HCT116 (cell line): ENCODE data around the gene CRX. TPM values are rescaled to one million over a fixed set of nuclear protein-coding genes. Genes with fewer than 3 reads are reported as not detected.

Experiments used
- ATAC-seq: fragments of 200-7000 bp; cut with Tn5 transposase; 2 replicates; pipeline ENCODE4 v1.9.1; 2020; ENCODE audit warnings: mild to moderate bottlenecking, moderate library complexity
- BruUV-seq: library from RNA; stranded (reverse); fragments of 400-500 nt; replicated peaks from 2 replicates; lab custom pipeline; 2021; lab: Mats Ljungman, UMichigan
- CTCF ChIA-PET: fragments of 300-600 bp; sonication (Branson Sonifier 250); formaldehyde crosslinking; loops from one replicate; lab custom pipeline; 2021; ENCODE audit warnings: antibody characterized with exemption; lab: Charles Lee
- POLR2A ChIA-PET: fragments of 300-600, 350-600 bp; sonication (Branson Sonifier 250); formaldehyde crosslinking; loops from one replicate; lab custom pipeline; 2021; ENCODE audit warnings: antibody characterized with exemption; lab: Charles Lee
- RAD21 ChIA-PET, 2 experiments: fragments of 300-600 bp; sonication (Branson Sonifier 250); formaldehyde crosslinking; loops; one replicate each; lab custom pipeline; 2023; ENCODE audit warnings: low total read pairs in 2 of 2; ENCODE audit not compliant: uncharacterized antibody in 2 of 2, unreplicated experiment in 2 of 2, low non-redundant PET in 1 of 2; lab: Charles Lee
- DNase-seq: peaks from one replicate; pipeline ENCODE4 v3.0.0-alpha.2; 2010; ENCODE audit warnings: low read depth, low spot score
- H2AFZ ChIP-seq: fragments of 200-600 bp; shearing (Covaris generic), sonication (generic); 2 replicates; pipeline ENCODE4 v1.6.1; 2017; ENCODE audit warnings: low read depth, mixed run types, mixed read lengths, antibody characterized with exemption, low read length; ENCODE audit not compliant: poor library complexity, severe bottlenecking
- H3K27ac ChIP-seq: 2 replicates; pipeline ENCODE4 v1.5.1; 2012; ENCODE audit warnings: low read depth, low read length
- H3K27me3 ChIP-seq: fragments of 200-600 bp; sonication (generic); 2 replicates; pipeline ENCODE4 v1.6.1; 2016; ENCODE audit warnings: mixed run types, low read length, mixed read lengths; ENCODE audit not compliant: insufficient read depth
- H3K36me3 ChIP-seq, 2 experiments: fragments of 200-500 bp in 1 of 2; fragments of 200-600 bp in 1 of 2; sonication (Bioruptor generic) in 1 of 2; sonication (generic) in 1 of 2; 2 replicates each; pipeline versions ENCODE4 v1.5.1 to v1.6.1; 2014 to 2016; ENCODE audit warnings: low read length in 2 of 2, inconsistent platforms in 1 of 2, mixed read lengths in 1 of 2, mixed run types in 1 of 2; ENCODE audit not compliant: insufficient read depth in 2 of 2, control insufficient read depth in 1 of 2
- H3K4me1 ChIP-seq, 2 experiments: fragments of 200-600 bp in 1 of 2; sonication (generic) in 1 of 2; 2 replicates each; pipeline versions ENCODE4 v1.5.1 to v1.6.1; 2012 to 2017; ENCODE audit warnings: low read length in 2 of 2, inconsistent platforms in 1 of 2, mild to moderate bottlenecking in 1 of 2, mixed read lengths in 1 of 2, mixed run types in 1 of 2, moderate library complexity in 1 of 2; ENCODE audit not compliant: insufficient read depth in 2 of 2, control insufficient read depth in 1 of 2
- H3K4me2 ChIP-seq: fragments of 200-600 bp; sonication (generic); 2 replicates; pipeline ENCODE4 v1.6.1; 2017; ENCODE audit warnings: mixed run types, low read length, mixed read lengths
- H3K4me3 ChIP-seq, 2 experiments: fragments of 200-600 bp in 1 of 2; sonication (generic) in 1 of 2; replicated peaks in 1 of 2; 2 replicates each; pipeline ENCODE4 v1.5.1; 2011 to 2016; ENCODE audit warnings: low read length in 2 of 2, control low read depth in 1 of 2, low read depth in 1 of 2, mild to moderate bottlenecking in 1 of 2, mixed read lengths in 1 of 2, mixed run types in 1 of 2
- H3K79me2 ChIP-seq: fragments of 200-600 bp; sonication (generic); 2 replicates; pipeline ENCODE4 v1.6.1; 2017; ENCODE audit warnings: mild to moderate bottlenecking, mixed run types, low read length, moderate library complexity, mixed read lengths; ENCODE audit not compliant: insufficient read depth
- H3K9ac ChIP-seq: fragments of 200-600 bp; sonication (generic); 2 replicates; pipeline ENCODE4 v1.6.1; 2016; ENCODE audit warnings: low read length, mixed read lengths
- H3K9me2 ChIP-seq: fragments of 200-600 bp; sonication (generic), shearing (Covaris generic); 2 replicates; pipeline ENCODE4 v1.6.1; 2017; ENCODE audit warnings: mixed run types, mild to moderate bottlenecking, moderate library complexity; ENCODE audit not compliant: insufficient read depth
- H3K9me3 ChIP-seq, 2 experiments: fragments of 200-500 bp in 1 of 2; fragments of 200-600 bp in 1 of 2; sonication (Bioruptor generic) in 1 of 2; sonication (generic) in 1 of 2; 2 replicates each; pipeline ENCODE4 v1.6.1; 2014 to 2017; ENCODE audit warnings: low read length in 2 of 2, mixed read lengths in 2 of 2, inconsistent platforms in 1 of 2, low read depth in 1 of 2, mild to moderate bottlenecking in 1 of 2, mixed run types in 1 of 2, moderate library complexity in 1 of 2; ENCODE audit not compliant: control insufficient read depth in 1 of 2, insufficient read depth in 1 of 2
- H4K20me1 ChIP-seq: fragments of 200-600 bp; sonication (generic), shearing (Covaris generic); 2 replicates; pipeline ENCODE4 v1.6.1; 2017; ENCODE audit warnings: mixed run types, mild to moderate bottlenecking, moderate library complexity; ENCODE audit not compliant: insufficient read depth
- ATF3 ChIP-seq: IDR thresholded peaks from 2 replicates; pipeline ENCODE4 v1.6.1; 2012
- CBX3 ChIP-seq: IDR thresholded peaks from 2 replicates; pipeline ENCODE4 v1.6.1; 2012; ENCODE audit warnings: low read depth
- CEBPB ChIP-seq: IDR thresholded peaks from 2 replicates; pipeline ENCODE4 v1.6.1; 2012; ENCODE audit warnings: low read depth
- CTCF ChIP-seq, 3 experiments: fragments of 200-600 bp in 1 of 3; sonication (generic) in 1 of 3; IDR thresholded peaks in 2 of 3; conservative IDR thresholded peaks in 1 of 3; 2 replicates each; pipeline ENCODE4 v1.5.1; 2012 to 2017; ENCODE audit warnings: low read depth in 2 of 3, low read length in 2 of 3, antibody characterized with exemption in 1 of 3, borderline replicate concordance in 1 of 3, control low read depth in 1 of 3, mild to moderate bottlenecking in 1 of 3, mixed read lengths in 1 of 3, mixed run types in 1 of 3, moderate library complexity in 1 of 3; ENCODE audit not compliant: insufficient read depth in 1 of 3
- EGR1 ChIP-seq: IDR thresholded peaks from 2 replicates; pipeline ENCODE4 v1.6.1; 2012; ENCODE audit warnings: low read depth
- ELF1 ChIP-seq: IDR thresholded peaks from 2 replicates; pipeline ENCODE4 v1.6.1; 2012; ENCODE audit warnings: low read depth, borderline replicate concordance
- EZH2 ChIP-seq: fragments of 200-600 bp; sonication (generic); IDR thresholded peaks from 2 replicates; pipeline ENCODE4 v1.6.1; 2017; ENCODE audit warnings: antibody characterized with exemption, mixed run types
- FOSL1 ChIP-seq: IDR thresholded peaks from 2 replicates; pipeline ENCODE4 v1.6.1; 2012; ENCODE audit warnings: low read depth
- JUND ChIP-seq: IDR thresholded peaks from 2 replicates; pipeline ENCODE4 v1.6.1; 2012
- MAX ChIP-seq: IDR thresholded peaks from 2 replicates; pipeline ENCODE4 v1.6.1; 2012
- POLR2A ChIP-seq: IDR thresholded peaks from 2 replicates; pipeline ENCODE4 v1.7.0; 2011; ENCODE audit warnings: borderline replicate concordance; ENCODE audit not compliant: insufficient read depth, insufficient read length; ENCODE audit errors: extremely low read depth
- POLR2AphosphoS5 ChIP-seq: IDR thresholded peaks from 2 replicates; pipeline ENCODE4 v1.6.1; 2011; ENCODE audit warnings: mild to moderate bottlenecking, low read depth, low read length, moderate library complexity
- RAD21 ChIP-seq: IDR thresholded peaks from 2 replicates; pipeline ENCODE4 v1.6.1; 2012; ENCODE audit warnings: low read depth, mild to moderate bottlenecking
- REST ChIP-seq: IDR thresholded peaks from 2 replicates; pipeline ENCODE4 v1.6.1; 2012; ENCODE audit warnings: low read depth
- SIN3A ChIP-seq: IDR thresholded peaks from 2 replicates; pipeline ENCODE4 v1.6.1; 2012; ENCODE audit warnings: low read depth
- SP1 ChIP-seq: IDR thresholded peaks from 2 replicates; pipeline ENCODE4 v1.6.1; 2012; ENCODE audit warnings: low read depth
- SRF ChIP-seq: IDR thresholded peaks from 2 replicates; pipeline ENCODE4 v1.6.1; 2012; ENCODE audit warnings: low read depth
- TCF7L2 ChIP-seq: IDR thresholded peaks from 2 replicates; pipeline ENCODE4 v1.7.0; 2011; ENCODE audit warnings: borderline replicate concordance, inconsistent platforms; ENCODE audit not compliant: insufficient read depth, insufficient read length; ENCODE audit errors: extremely low read depth
- ZFX ChIP-seq: fragments of 450-650 bp; IDR thresholded peaks from 2 replicates; pipeline ENCODE4 v1.6.1; 2017
- ZNF274 ChIP-seq: fragments of 200-500 bp; sonication (Bioruptor generic); IDR thresholded peaks from 2 replicates; pipeline ENCODE4 v1.6.1; 2014; ENCODE audit warnings: mild to moderate bottlenecking, low read depth, low read length, inconsistent platforms
- intact Hi-C: fragments of 100-400 bp; cut with micrococcal nuclease; formaldehyde crosslinking; loops from 2 replicates; pipeline ENCODE4 v1.10.0; 2022
- total RNA-seq: library from RNA; stranded (reverse); gene quantifications from one replicate; pipeline ENCODE4 v1.2.1, GENCODE V29; 2021; ENCODE audit not compliant: unreplicated experiment

Gene CRX
- total RNA-seq, 1 experiment from 2014 or later: not detected

- ATAC-seq (no peak), DNase-seq (no peak)
- H3K27me3 ChIP-seq: no peaks in the 10 kb centered on the region
- H2AFZ ChIP-seq: no peak overlapping the region
- no peaks in the 10 kb centered on the region for H3K79me2 ChIP-seq
- POLR2A ChIA-PET: no interaction called here
- TF ChIP-seq JUND (no peak), SIN3A (no peak), SP1 (no peak), CTCF (IDR thresholded peaks at IDR 0.05 in 2 of 3, conservative IDR thresholded peaks at IDR 0.05 in 1 of 3; ENCODE audit: borderline replicate concordance in 1 of 3, insufficient read depth in 1 of 3, low read depth in 2 of 3, low read length in 2 of 3) (no peak), ZNF274 (no peak), EGR1 (no peak), ZFX (no peak), CEBPB (no peak), ELF1 (no peak), TCF7L2 (no peak), REST (no peak), RAD21 (no peak), POLR2A (no peak), MAX (no peak), ATF3 (no peak), EZH2 (no peak), POLR2AphosphoS5 (no peak), CBX3 (no peak), SRF (no peak), FOSL1 (no peak)
- TF ChIP-seq, all 23 proteins: peak for 0
- CTCF ChIA-PET: no interaction called here
- H3K4me1 ChIP-seq: no peaks in the 10 kb centered on the region
- RAD21 ChIA-PET: no interaction called here
- no peak overlapping the region for H3K9ac ChIP-seq
- H3K4me3 ChIP-seq: no peak overlapping the region
- H3K9me2 ChIP-seq: no peaks in the 10 kb centered on the region
- H4K20me1 ChIP-seq: no peaks in the 10 kb centered on the region
- intact Hi-C loops: no loop called here
- no peaks in the 10 kb centered on the region for H3K36me3 ChIP-seq
- no peak overlapping the region for H3K27ac ChIP-seq
- H3K9me3 ChIP-seq: peaks cover 4 to 5% of the 10 kb centered on the region in 2 experiments; a peak in 1 of 4 replicates
- H3K4me2 ChIP-seq: no peak overlapping the region
- BruUV-seq: no TSS peak
These were observed 69.3 kb downstream of the CRX start for GRCh38 chr19:47890865-47891621.
